Stimulated activated CD4-positive, alpha-beta T cell treated with anti-CD3 and anti-CD28 coated beads, Interleukin-2, amount 100 ng/mL, for 48 hours (primary cell): ENCODE results near the gene CTSD.

ENCODE experiments used
- DNase-seq, 2 donors: peaks; one replicate each; pipeline ENCODE4 v3.0.0-alpha.2; 2020

The CTSD gene

DNA sequence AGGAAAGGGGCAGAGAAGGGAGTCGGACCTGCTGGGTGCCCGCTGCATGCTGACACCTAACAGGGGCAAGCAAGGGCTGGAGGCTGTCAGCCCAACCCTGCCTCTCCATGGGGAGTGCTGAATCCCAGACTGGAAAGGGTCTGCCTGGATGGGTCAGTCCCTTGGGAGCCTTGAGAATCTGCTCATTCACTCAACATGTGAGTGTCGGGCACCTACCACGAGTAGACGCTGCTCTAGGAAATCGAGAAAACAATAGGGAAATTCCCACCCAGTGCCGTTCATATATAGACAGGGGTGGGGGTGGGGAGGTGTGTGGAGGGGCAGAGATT, 4.4 kb upstream of the CTSD start:
- no peak for DNase-seq

DNA sequence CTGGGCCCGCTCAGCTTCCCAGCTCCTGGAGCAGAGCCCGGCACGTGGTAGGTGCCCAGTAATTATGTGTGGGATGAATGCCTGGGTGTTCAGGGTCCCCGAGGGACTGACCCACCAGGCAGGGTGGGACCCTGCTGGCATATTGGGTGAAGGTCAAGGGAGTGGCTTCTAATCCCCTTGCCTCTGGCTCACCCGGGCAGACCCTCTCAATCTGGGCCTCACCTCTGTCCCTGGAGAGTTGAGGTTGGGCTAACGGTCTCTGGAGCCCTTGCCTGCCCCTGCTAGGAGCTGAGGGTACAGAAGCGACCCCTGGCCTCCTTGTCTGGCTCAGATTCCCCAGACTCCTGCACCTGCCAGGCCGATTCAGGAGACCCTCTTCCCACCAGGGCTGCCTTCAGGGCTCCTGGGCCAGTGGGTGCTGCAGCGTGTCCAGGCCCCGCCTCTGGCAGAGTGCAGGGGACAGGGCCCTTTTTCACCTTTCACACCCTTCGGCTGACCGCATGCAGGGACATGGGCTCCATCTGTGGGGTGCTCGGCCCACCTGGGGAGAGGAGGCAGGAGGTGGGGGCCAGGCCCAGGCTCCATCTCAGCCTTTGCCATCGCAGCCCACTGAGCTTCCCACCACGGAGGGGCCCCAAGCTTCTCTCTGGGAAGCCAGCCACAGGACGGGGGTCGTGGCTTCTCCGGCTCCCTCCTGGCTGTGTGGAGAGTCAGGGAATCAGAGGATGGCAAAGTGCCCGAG, 3.8 kb upstream of the CTSD start:
- no peak for DNase-seq

DNA sequence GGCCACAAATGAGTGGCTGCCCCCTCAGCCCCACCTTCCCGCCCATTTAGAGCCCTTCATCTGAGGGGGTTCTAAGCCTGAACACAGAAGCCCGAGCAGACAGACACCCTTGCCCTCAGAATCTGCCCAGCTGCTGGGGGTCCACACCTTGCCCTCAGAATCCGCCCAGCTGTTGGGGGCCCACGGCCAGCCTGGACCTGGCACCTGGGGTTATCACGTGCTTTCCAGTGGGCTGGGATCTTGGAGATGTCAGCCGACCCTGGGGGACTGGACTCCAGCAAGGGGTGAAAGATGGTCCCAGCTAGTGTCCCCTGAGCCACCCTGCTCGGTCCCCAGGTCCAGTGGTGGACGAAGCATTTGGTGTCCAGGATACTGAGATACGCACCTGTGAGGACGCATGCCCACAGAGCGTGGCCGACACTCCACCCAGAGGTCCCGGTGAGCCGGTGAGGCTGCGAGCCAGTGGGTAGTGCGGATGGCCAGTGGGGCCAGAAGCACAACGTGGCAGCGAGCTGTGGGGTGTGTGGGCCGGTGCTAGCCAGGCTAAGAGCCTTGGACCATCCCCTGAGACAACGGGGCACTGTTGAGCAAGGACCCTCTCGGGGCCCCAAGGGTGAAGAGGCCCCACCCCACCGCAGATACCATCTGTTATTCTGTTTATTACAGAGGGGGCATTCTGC, 3.1 kb upstream of the CTSD start:
- DNase-seq: no peak

DNA sequence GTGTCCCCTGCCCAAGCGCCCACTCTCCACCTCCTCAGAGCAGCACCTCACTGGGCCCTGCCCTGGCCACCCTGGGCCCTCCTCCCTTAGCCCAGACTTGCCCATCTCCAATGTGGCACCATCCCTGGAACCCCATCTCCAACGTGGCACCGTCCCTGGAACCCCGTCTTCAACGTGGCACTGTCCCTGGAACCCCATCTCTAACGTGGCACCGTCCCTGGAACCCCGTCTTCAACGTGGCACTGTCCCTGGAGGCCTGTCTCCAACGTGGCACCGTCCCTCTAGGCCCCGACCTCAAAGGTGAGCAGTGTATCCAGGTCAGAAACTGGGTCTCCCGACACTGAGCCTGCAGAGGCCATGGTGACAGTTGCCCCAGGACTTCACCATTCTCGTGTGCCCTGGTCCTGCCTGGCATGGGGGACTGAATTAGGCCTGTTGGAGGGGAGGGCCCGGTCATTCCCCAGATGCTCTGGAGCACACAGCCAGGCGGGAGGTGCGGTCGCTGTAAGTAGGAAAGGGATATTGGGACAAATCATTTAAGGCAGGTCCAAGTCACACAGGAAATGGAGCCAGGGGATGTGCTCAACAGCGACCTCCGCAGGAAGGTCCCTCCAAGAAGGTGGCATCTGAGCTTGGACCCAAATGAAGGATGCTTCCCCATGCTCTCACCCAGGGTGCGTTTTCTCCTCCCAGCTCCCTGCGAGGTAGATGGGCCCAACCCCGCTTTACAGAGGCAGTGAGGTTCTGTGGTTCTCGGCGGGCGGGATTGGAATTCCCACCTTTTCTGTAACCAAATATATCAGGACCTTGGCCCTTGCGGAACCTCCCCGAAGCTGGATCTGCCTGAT, 2.4 kb upstream of the CTSD start:
- no peak for DNase-seq

DNA sequence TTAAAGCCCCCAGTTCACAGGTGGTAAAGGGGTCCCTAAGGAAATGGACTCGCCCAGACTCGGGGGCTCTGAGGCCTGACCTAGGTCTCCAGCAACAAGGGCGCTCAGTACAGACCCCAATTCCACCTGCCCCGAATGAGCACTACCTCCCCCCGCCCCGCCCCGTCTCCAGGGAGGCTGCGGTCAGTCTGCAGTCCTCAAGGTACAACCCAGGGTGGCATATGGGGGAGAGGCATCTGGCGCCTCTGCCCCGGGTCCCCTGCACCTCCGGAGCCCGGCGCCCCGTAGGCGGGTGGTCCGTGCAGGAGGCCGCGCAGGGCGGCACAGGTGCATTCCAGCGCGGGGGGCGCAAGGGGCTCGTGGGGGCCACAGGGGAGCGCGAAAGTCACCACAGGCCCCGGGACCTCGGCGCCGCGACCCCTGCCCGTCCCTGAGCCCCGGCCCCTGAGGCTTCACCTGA, 361 bp downstream of the CTSD start:
- DNase-seq: no peak

DNA sequence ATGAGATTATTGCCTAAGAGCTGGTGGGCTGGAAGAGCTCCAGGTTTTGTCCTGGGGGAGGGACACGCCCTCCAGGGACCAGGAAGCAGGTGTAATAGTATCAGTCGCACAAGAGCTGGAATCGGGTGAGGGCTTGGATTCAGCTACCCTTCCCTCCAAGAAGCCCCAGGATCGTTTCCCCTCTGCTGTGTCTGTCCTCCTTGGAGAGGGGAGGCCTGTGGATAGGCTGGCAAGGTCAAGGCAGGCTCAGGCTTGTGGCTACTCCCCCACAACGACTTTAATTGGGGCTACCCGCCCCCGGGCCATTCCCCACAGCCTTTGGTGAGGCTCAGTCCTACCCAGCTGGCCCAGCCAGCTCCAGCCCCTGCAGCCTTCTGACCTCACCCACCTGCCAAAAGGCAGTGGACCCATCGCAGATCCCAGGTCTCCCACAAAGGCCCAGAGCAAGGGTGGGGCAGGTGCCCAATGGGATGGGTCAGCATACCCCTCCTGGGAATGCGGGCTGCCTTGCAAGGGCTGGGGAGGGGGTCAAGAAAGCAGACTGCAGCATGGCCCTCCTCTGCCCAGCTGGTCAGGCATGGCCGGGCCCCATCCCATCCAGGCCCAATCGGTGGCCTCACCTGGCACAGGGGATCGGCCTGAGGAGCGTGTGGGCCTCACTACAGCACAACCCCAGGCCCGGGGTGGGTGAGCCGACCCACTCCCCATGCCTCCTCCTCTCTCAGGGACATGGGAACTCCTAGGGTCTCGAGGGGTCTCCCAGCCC, 1.0 kb downstream of the CTSD start:
- no peak for DNase-seq

DNA sequence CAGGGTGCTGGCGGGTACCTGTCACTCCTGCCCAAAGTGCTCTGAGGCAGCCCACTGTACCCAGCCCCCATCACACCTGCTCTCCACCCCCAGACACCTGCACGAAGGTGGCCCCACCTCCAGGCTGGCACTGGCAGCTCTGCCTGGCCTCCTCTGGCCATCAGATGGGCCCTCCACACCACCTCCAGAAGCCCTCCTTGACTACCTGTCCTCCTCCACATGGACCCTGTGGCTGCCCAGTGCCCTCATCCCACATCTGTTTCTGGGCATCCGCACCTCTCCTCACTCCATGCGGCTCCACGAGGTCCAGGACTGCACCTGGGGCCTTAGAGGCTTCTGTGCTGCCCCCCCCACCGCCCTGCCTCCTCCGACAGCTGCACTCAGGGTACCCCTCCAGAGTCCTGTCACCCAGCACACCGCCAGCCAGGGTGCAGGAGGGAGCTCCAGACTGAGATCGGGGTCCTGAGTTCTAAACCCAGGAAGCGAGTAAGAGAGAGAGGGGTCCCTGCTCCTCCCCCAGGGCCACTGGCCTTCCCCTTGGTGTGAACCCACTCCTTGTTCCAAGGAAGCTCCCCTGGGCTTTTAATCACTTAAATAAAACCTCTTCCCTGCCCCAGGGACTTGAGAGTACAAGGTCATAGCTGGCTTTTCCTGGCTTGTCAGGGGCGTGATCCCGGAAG, 1.7 kb downstream of the CTSD start:
- no peak for DNase-seq

DNA sequence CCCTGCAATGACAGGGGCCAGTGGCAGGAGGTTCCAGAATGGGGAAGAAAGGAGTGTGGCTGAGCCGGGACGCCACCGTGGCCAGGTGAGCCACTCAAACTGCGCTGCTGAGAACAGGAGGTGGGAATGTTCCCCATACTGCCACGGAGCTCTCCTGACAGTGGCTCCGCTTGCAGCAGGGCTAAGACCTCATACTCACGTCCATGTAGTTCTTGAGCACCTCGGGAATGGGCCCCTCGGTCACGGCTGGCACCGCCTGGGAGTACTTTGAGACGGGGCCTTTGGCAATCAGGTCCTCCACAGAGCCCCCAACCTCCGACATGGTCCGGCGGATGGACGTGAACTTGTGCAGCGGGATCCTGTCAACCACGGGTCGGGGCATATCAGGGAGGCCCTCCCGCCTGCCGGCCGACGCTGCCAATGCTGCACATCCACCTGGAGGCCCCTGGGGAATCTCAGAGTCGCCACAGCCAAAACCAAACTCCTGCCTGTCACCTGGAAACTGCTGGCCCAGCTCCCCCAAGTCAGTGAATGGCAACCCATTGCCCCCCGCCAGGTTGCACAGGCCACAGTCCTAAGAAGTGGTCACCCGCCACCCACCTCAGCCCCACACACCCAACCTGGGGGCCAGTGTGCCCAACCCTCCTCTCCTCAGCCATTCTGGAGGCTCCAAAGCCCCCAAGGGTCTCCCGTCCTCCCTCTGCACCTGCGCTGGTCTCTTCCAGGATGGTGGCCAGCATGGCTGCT, 2.4 kb downstream of the CTSD start:
- no peak for DNase-seq

DNA sequence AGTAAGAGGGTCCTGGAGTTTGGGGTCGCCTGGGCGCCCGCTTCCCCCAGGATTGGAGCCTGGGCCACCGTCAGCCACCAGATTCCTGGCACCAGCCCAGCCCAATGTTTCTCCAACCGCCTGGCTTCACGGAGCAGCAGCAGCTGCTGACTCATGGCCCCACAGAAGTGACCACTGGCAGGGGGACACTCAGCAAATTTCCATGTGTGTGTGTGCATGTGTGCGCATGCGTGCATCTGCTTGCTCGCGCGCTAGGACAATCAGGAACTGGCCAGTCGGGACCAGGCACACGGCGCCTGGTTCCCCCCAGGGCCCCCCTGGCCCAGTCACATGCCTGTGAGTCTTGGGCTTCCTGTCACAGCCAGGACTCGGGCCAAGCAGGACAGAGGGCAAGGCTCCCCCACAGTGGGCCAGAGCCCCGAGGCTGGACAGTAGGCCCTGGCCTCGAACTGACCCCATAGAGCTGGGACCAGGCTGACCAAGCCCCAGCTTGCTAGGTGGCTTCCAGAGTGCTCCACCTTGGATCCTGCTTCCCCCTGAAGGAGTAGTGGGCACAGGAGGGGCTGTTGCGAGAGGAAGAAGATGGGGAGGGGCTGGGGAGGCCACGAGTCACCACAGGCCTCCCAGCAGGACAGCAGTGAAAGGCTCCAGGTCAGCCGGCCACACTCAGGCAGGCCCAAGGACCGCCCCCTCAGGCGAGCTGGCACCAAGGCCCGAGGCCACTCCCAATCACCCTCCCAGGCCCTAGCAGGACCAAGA, 3.2 kb downstream of the CTSD start:
- DNase-seq: no peak

DNA sequence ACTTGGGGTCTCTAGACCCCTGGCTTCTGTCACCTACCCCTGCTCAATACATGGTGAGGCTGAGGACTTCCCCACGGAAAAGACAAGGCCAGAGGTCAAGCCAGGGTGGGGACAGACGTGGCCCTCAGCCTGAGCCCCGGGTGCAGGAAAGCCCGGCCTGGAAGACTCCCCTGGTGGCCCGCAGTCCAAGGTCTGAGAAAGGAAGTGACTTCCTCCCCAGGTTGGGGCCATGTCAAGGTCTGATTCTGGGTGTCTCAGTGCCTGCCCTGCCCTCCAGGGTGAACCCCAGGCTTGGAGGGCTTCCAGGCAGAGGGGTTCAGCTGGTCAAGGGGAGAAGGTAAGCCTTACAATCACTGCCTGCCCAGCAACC, 3.9 kb downstream of the CTSD start:
- no peak for DNase-seq

DNA sequence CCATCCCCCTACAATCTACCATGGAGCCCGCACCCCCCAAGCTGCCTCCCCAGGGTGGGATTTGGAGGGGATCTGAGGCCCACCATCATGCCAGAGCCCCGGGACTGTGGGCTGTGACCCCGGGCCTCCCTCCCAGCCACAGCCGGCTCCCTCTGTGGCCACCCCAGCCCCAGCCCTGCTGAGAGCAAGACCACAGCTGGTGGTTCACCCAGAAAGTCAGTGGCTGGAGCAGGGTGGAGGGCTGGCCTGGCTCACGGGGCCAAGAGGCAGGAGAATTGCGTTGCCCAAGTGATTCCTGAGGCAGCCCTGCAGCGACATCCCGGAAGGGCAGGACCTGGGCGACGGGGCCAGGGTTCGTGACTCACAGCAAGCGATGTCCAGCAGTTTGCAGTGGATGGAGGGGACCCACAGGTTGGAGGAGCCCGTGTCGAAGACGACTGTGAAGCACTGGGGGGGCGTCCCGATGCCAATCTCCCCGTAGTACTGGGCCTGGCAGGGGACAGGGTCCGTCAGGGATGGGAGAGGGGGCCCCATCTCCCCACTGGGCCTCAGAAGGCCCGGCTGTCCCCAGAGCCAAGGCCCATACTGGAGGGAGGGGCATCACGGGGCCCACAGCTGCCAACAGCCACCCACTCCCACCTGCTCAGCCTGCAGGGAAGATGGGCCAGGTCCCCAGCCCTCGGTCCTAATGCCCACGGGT, 4.4 kb downstream of the CTSD start:
- no peak for DNase-seq

DNA sequence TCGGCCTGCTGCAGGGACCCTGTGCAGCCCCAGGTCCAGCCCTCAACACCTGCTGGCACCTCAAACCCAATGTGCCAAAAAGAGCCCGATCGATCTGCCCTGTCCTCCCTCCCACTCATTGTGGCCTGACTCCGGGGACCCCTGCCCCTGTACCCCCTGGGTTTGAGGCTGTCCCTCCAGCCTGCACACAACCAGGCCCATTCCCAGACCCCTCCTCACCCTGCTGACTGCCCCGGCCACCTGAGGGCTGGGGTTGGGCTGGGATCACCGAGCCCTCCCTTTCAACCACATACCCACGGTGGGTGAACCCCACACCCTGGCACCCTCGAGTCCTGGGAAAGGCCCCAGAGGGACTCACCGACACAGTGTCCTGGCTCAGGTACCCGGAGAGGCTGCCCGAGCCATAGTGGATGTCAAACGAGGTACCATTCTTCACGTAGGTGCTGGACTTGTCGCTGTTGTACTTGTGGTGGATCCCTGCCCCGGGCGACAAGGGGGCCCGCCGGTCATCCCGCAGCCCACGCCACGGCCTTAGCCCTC, 5.0 kb downstream of the CTSD start:
- no peak for DNase-seq

DNA sequence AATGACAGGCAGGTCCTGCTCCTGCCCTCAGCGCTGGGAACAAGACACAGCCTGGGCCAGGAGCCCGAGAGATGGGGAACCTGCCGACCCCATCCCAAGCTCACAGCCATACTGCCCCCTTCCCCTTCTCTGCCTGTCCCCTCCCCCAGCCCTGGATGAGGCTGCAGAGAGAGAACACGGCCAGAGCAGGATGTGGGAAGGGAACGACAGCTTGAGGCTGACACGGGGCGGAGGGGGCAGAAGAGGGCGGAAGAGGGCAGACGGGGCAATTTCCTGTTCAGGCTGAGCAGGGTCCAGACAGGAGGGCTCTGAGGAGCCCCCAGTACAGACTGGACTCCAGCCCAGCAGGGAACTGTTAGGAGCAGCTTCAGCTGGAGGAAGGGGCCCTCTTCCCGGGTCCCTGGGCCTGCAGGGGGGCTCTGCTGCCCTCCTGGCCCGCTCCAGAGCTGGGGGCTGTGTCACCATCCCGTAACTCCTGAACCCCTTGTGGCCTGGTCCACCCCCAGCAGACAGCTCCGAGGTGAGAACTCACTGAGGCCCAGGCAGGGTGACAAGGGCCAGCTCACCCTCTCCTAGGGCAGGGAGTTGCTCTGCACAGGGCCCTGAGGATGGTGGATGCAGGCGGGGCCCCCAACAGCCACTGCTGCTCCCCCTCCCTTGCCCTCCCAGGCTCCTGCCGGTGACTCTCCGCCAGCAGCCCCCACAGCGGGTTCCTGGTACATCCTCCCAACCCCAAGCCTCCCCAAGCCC, 5.7 kb downstream of the CTSD start:
- peak in 1 of 2 donors; percentile 44 for DNase-seq

DNA sequence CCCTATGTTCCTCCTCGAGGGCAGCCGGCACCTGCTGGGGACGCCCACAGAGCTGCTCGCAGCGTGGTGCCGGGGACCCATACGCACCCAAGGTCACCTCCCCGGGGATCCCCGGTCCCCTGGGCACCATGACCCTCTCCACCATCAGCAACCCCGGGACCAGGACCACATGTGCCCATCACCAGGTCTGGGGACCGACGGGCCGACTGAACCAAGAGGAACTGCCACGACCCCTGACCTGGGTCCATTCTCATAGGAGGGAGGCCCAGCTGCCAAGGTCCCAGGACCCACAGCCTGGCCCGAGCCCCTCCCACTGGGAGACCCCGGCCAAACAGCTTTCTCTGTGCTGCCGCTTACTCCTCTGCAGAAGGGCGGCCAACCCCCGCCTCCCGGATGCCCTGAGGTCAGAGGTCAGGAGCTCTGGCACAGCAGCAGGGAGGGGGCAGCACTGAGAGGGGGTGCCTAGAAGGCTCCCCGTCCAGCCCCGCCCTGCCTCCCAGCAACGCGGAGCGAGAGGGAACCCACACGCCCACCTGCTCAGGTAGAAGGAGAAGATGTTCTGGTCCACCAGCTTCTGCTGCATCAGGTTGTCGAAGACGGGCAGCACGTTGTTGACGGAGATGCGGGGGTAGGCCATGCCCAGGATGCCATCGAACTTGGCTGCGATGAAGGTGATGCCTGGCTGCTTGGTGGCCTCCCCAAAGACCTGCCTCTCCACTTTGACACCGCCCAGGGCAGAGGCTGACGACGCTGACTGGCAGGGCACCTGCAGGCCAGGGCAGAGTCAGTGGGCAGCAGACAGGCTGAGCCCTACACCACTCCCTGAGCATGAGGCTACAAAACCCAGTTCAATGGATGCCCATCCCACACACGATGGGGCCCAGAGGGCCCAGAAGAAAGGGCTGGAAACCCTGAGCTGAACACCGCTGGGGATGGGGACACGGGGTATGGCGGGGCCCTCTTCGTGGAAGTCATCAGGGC, 6.6 kb downstream of the CTSD start:
- DNase-seq: no peak

DNA sequence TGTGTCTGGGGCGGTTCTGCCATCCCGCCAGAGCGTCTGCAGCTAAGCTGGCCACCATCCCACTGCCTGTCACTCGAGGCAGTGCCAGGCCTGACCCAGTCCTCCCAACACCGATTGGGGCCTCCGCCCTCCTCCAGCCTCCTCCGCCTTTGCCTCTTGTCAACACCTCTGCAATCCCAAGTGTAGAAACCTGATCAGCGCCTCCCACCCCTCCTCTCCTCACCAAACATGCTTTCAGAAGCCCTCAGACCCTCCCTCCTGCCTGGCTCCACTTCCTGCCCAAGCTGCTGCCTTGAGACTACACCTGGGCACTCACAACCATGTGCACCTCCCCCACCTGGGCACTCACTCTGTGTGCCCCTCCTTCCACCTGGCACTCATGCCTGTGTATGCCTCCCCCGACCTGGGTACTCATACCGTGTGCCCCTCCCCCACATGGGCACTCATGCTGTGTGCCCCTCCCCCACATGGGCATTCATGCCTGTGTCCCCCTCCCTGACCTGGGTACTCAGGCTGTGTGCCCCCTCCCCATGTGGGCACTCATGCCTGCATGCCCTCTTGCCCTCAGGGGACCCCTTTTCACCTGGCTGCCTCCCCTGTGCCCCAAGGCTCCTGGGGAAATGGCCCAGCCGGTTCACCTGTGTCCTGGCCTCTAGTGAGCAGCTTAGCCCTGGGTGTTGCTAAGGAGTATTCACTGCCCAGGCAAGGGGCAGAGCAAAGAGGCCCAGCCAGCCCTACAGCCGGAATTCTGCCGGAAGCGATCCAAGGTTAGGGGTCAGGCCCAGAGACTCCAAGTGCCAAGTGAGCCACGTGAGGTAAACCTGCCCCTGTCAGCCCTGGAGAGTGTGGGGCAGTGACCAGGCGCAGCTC, 7.8 kb downstream of the CTSD start:
- DNase-seq: no peak

DNA sequence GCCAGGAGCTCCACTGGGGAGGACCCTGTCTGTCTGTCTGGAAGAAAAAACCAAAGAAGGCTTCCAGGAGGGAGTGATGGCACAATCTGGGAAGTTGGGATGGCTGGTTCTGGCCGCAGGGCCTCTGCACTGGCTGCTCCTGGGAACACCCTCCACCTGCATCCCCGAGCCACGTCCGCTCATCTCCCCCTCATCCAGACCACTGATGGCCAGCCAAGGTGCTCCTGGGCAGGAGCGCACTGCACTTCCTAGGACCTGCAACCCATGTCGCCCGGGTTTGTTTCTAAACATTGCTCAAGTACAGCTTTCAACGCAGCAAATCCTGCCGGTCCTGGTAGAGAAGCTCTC, 8.4 kb downstream of the CTSD start:
- DNase-seq: no peak
